ENCODE measurements around the gene PDIA5.

PDIA5 gene

GRCh38 chr3:123122525-123123315, 55.9 kb downstream of the PDIA5 start:
- no peak for DNase-seq

- no peak for DNase-seq
Observed at GRCh38 chr3:123123716-123124616, 57.1 kb downstream of the PDIA5 start.

GRCh38 chr3:123124971-123125370, 58.1 kb downstream of the PDIA5 start:
- no peak for DNase-seq

GRCh38 chr3:123126031-123126430, 59.2 kb downstream of the PDIA5 start:
- no peak for DNase-seq

GRCh38 chr3:123126653-123127052, 59.8 kb downstream of the PDIA5 start:
- no peak for DNase-seq

GRCh38 chr3:123129092-123129491, 62.3 kb downstream of the PDIA5 start:
- no peak for DNase-seq

- no peak for DNase-seq
Observed at GRCh38 chr3:123129532-123129931, 62.7 kb downstream of the PDIA5 start.

GRCh38 chr3:123130079-123130750, 63.4 kb downstream of the PDIA5 start:
- no peak for DNase-seq

- DNase-seq = no peak
Observed at GRCh38 chr3:123134671-123135070, 67.8 kb downstream of the PDIA5 start.

GRCh38 chr3:123137001-123137400, 70.2 kb downstream of the PDIA5 start:
- DNase-seq = no peak

- no peak for DNase-seq
Observed at GRCh38 chr3:123138839-123139444, 72.1 kb downstream of the PDIA5 start.

- DNase-seq = no peak
Observed at GRCh38 chr3:123139522-123139921, 72.7 kb downstream of the PDIA5 start.

- DNase-seq = no peak
Observed at GRCh38 chr3:123140550-123140949, 73.7 kb downstream of the PDIA5 start.

- DNase-seq = no peak
Observed at GRCh38 chr3:123141276-123141675, 74.5 kb downstream of the PDIA5 start.

GRCh38 chr3:123143669-123144411, 77.0 kb downstream of the PDIA5 start:
- no peak for DNase-seq

- DNase-seq = no peak
Observed at GRCh38 chr3:123147754-123148535, 81.1 kb downstream of the PDIA5 start.

GRCh38 chr3:123148772-123149171, 81.9 kb downstream of the PDIA5 start:
- no peak for DNase-seq

- no peak for DNase-seq
Observed at GRCh38 chr3:123149525-123149924, 82.7 kb downstream of the PDIA5 start.

GRCh38 chr3:123150449-123151215, 83.8 kb downstream of the PDIA5 start:
- DNase-seq = no peak

- DNase-seq = no peak
Observed at GRCh38 chr3:123151251-123151705, 84.5 kb downstream of the PDIA5 start.
